Bone marrow (tissue), 2 donors: ENCODE data around the gene CAVIN4.
A peak's percentile ranks its signal among the peaks of the same experiment; 100 is the strongest.

ENCODE experiments used
- DNase-seq, 2 donors: peaks; one replicate each; lab custom pipeline; 2025; lab: John Stamatoyannopoulos, UW

Gene CAVIN4

GRCh38 chr9:100590481-100590880, 12.6 kb downstream of the CAVIN4 start:
- no peak for DNase-seq

- no peak for DNase-seq
Observed at GRCh38 chr9:100591139-100591538, 13.3 kb downstream of the CAVIN4 start.

- no peak for DNase-seq
Observed at GRCh38 chr9:100591639-100592412, 13.9 kb downstream of the CAVIN4 start.

DNA sequence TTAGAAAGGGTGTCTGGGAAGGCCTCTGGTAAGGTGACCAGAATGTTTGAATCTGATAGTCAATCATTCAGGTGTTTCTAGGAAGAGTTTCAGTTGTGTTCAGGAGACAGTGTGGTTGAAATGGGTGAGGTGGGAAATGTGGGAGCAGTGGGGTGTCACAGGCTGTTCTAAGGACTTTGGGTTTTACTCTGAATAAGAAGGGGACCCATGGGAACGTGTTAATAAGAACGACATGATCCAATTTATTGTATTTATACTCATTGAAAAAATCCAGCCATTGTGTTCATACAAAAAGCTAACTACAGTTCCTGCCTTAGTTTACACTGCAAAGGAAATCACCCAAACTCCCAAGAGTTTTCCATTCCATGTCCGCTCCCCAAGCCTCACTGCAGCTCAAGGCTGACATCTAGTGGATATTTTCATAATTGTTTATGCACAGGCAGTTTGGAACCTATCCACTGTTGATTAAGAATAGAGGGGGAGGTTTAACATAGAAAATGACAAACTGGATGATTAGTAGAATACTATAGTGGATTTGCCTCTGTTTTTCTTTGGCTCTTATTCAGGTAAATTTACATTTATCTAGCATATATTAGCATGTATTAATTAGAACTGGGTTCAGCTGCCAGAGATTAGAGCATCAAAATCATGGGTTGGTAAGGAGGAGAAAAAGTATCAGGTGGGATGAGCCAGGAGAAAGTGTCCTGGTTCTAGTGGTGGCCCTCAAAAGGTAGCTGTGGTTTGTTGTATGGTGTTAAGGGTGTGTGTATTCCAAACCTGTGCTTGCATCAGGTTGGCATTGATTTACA, 17.7 kb downstream of the CAVIN4 start:
- DNase-seq: peak in 1 of 2 donors; percentile 32

DNA sequence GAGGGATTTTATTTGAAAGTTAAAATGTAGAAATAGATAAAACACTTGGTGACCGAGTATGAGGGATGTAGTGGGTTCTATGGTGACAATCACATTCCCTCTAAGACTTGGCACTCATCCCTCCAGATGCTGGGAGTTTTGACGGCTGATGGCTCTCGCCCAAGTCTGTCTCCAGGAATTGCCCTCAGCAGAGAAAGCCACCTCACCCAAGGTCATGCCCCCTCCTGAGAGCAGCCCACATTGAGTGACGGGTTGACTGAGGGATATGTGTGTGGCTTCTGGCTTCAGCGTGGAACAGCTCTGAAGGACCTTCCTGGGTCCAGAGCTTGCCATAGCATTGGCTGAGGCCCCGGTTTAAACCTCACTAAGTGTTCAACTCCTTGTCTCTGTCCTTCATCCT, 19.4 kb downstream of the CAVIN4 start:
- DNase-seq: no peak

DNA sequence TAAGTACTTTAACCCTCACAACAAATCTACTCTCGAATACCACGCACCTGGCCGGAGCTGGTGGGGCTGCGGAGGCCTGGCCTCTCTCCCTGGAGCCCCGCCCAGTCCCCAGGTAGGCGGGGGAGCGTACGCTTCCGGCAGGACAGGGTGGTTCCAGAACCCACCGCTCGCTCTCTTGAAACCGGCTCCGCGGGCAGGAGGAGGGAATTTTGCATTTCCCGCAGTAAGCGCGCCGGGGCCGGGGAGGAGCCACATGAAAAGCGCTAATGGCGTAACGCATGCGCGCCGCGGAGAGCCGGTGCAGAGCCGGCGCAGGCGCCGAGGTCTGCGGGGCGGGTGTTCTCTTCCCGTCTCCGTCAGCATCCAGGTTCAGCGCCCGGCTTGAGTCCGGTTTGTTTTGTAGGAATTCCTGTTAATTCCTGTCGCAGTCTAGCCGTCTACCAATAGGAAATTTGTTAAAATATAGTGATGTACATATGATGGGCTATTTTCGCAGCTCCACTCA, 20.8 kb downstream of the CAVIN4 start:
- peak; percentile 9 to 53 for DNase-seq

GRCh38 chr9:100600521-100601079, 22.7 kb downstream of the CAVIN4 start:
- no peak for DNase-seq

DNA sequence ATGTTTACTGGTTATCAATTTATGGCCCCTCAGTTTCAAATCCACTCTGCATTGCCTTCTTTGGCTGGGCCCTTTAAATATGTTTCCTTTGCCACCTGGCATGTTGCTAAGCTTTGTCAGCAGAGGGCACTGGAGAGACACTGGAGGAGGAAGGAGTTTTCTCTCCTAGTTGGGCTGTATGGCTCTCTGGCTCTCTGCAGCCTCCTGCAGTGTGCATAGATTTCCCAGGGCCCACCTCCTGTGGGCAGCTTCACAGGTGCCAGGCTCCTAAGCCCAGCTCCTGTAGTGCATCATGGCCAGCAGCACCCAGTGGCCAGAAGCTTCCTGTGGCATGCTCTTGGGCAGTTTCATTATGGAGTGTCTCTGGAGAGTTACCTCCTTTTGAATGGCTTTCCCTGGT, 23.3 kb downstream of the CAVIN4 start:
- DNase-seq: peak in 1 of 2 donors; percentile 27

- DNase-seq: no peak
Observed at GRCh38 chr9:100602342-100602801, 24.5 kb downstream of the CAVIN4 start.

DNA sequence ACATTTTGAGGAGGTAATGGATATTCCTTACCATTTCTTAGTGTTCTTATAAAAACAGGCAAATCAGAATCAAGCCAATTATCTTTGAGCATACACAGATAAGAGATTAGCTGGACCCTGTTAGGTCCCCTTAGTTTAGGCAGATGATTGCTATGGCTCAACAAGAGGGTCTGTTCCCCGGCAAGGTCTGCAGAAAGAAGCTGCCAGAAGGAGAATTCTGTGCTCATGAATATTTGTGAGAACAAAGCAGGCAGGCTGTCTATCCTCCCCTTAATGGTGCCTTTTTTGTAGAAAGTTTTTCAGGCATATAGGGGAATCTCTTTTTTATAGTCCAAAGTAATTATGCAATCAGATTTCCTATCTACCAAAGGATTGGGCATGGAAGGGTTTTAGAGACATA, 27.5 kb downstream of the CAVIN4 start:
- DNase-seq: no peak

GRCh38 chr9:100619194-100619593, 41.3 kb downstream of the CAVIN4 start:
- DNase-seq: no peak

- DNase-seq: no peak
Observed at GRCh38 chr9:100619665-100620064, 41.8 kb downstream of the CAVIN4 start.

- no peak for DNase-seq
Observed at GRCh38 chr9:100623969-100624368, 46.1 kb downstream of the CAVIN4 start.

DNA sequence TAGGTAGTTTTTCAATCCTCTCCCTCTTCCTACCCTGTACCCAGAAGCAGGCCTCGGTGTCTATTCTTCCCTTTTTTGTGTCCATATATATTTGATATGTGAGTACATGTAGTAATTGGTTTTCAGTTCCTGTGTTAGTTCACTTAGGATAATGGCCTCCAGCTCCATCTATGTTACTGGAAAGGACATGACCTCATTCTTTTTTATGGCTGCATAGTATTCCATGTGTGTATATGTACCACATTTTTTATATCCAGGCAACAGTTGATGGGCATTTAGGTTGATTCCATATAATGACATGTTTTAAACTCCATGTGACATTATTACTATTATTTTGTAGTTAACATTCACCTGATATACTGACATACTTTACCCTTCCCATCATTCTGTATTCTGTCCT, 49.1 kb downstream of the CAVIN4 start:
- no peak for DNase-seq

GRCh38 chr9:100637787-100638186, 59.9 kb downstream of the CAVIN4 start:
- DNase-seq: no peak
